Muscle of arm (tissue), 12 donors: ENCODE data around the gene RNF138. TPM values are rescaled to one million over a fixed set of nuclear protein-coding genes. Genes with fewer than 3 reads are reported as not detected.
"Not testable (repeated sequence)": the region's sequence is repeated elsewhere in the genome, so short reads cannot be mapped to it uniquely, and the experiment has no call there.

ENCODE experiments used
- DNase-seq: peaks from one replicate; pipeline ENCODE4 v3.0.0-alpha.2; 2013
- polyA plus RNA-seq, 12 donors: library from polyadenylated mRNA; unstranded; fragments of 120-200 nt; gene quantifications; one replicate each; pipeline ENCODE4 v1.2.1, GENCODE V29; 2013; ENCODE audit not compliant: insufficient read length in 12 of 12

The RNF138 gene
- polyA plus RNA-seq, 12 donors = 22.4 to 47.9 (median 30.4) TPM; not detected in 1

DNA sequence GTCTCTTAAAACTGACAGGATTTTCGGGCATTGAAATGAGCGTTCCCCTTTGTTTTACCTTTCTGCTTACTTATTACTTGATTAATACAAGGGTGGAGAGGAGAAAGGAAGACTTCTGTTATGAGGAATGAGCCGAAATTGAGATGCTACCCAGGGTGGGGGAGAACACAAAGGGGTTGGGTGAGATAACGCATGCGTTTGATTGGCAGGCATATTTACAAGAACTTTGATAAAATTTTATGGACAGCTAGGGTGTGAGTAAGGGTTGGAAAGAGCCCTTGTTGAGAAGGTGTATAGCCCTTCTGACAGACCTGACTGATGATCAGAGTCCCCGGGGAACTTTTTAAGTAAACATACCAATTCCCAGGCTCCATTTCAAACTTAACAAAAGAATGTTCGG, 1.8 kb downstream of the RNF138 start:
- no peak for DNase-seq

DNA sequence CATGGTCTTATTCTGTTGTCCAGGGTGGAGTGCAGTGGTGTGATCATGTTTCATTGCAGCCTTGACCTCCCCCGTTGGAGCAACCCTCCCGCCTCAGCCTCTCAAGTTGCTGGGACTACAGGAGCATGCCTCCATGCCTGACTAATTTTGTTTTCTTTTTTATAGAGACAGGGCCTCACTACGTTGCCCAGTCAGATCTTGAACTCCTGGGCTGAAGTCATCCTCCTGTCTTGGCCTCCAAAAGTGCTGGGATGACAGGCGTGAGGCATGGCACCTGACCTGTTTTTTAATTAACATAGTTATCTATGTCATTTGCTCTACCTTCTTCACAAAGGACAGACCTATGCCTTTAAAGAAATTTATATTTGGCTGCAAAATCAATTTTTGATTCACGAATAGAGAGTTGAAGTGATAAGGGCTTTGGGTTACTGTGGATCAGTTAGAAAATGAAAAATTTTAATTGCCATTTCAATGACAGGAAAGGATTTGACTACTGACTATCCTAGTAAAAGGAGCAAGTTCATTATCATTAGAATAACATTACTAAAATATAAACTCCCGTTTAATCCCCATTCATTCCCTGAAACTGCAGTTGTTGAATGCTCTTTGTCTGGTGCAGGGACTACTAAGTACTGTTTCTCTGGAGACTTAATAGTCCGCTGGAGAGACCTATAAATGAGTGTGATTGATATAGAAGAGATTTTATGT, 3.7 kb downstream of the RNF138 start:
- no peak for DNase-seq

DNA sequence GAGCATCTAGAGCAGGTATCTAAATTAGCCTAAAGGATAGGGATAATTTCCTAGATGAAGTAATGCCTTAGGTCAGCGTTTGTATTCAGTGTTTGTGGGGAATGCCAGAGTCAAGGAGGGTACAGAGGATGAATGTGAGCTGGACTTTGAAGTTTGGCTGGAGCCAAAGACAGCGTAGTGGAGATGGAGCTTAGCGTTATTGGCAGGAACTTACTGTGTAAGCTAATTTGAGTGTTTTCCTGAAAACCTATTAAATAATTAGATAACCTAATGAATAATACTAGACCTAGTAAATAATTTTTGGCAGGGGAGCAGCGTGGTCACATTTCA, 4.2 kb downstream of the RNF138 start:
- DNase-seq = no peak

- DNase-seq = no peak
Observed at GRCh38 chr18:32096946-32097345, 5.3 kb downstream of the RNF138 start.

DNA sequence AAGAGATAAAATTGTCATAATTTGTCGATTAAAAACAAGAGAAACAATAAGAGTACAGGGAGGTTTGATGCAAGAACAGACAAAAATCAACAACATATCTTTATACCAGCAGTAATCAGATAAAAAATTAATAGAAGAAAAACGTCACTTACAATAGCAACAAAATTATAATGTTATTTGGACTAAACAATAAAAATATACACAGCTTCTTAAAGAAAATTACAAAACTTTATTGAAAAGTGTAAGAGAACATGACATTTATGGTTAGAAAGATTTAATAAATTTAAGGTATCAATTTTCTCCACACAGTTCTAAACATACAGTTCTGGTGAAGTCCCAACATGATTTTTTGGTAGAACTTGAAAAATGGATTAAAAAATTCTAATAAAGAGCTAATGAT, 12.8 kb downstream of the RNF138 start:
- DNase-seq = no peak

DNA sequence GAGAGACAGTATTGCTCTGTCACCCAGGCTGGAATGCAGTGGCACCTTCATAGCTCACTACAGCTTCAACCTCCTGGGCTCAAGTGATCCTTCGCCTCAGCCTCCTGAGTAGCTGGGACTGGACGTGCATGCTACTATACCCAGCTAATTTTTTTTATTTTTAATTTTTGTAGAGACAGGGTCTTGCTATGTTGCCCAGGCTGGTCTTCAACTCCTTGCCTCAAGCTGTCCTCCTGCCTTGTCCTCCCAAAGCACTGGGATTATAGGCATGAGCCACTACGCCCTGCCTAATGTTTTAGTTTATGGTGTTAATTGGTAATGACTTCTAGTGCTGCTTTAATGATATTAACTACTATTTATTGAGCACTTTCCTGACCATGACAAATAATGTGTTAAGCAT, 18.3 kb downstream of the RNF138 start:
- no peak for DNase-seq

- DNase-seq = no peak
Observed at GRCh38 chr18:32111706-32112105, 20.0 kb downstream of the RNF138 start.

- DNase-seq = no peak
Observed at GRCh38 chr18:32112826-32113225, 21.2 kb downstream of the RNF138 start.

DNA sequence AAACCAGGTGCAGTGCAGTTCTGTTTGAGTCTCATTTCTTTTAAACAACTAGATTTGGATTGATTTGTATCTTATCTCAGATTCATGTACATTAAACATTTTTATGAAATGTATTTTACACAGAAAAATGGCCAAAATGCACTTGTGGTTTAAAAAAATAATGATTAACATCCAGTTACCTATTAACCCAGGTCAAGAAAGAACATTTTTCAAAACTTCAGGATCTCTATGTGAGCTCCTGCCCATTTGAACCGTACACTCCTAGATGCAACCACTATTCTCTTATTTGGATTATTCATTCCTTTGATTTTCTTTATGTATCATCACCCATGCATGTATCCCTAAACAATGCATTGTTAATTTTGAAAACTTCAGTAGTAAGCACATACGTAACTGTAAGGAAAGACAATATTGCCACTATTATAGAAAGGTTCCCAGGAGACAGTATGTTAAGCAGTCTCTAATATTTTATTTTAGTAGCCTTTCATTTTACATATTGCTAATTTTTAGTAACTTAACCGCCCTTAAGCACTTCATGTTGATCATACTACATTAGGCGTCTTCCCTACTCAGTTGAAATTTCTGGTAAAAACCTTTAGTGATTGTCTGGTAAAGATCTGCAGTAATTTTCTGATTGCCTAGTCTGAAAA, 22.7 kb downstream of the RNF138 start:
- no peak for DNase-seq

DNA sequence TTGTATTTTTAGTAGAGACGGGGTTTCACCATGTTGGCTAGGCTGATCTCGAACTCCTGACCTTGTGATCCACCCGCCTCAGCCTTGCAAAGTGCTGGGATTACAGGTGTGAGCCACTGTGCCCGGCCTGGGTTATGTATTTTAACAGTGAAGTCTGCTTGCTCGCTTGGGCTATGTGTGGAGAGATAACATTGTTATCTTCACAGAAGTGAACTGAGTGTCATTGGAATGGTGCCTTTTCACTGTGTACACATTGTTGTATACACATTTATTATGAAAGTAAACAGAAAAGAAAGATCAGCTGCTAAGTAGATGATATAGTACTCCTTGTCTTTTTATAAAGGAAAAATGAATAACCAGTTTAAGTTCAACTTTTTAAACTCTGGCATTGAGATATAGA, 30.4 kb downstream of the RNF138 start:
- DNase-seq = no peak

DNA sequence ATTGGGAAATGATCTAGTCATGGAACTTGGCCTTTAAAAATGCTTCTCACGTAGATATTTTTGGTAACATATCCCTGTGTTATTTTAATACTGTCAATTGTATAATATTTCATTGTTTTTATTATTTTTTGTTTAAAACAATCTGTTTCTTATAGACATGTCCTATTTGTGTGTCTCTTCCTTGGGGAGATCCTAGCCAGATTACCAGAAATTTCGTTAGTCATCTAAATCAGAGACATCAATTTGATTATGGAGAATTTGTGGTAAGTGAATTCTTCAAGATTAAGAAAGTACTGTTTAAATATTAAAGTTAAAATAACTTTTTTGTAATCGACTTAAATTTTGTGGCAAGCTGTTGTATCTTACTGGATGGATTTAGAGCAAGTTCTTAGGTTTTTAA, 34.9 kb downstream of the RNF138 start:
- no peak for DNase-seq

- DNase-seq = no peak
Observed at GRCh38 chr18:32135625-32136024, 44.0 kb downstream of the RNF138 start.

DNA sequence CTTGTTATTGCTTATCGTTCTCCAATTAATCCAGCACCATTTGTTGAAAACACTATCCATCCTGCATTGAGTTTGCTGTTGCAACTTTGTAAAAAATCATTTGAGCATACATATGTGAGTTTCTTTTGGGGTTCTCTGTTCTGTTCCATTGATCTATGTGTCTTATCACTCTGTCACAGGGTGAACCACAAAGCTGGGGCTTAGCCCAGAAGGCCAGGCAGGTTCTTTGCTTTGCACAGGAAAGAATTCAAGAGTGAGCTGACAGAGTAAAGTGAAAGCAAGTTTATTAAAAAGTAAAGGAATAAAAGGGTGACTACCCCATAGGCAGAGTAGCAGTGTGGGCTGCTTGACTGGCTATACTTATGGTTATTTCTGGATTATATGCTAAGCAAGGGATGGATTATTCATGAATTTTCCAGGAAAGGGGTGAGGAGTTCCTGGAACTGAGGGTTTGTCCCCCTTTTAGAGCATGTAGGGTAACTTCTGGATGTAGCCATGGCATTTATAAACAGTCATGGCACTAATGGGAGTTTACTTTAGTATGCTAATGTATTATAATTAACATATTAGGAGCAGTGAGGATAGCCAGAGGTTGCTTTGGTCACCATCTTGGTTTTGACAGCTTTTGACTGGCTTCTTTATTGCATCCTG, 46.8 kb downstream of the RNF138 start:
- no peak for DNase-seq

DNA sequence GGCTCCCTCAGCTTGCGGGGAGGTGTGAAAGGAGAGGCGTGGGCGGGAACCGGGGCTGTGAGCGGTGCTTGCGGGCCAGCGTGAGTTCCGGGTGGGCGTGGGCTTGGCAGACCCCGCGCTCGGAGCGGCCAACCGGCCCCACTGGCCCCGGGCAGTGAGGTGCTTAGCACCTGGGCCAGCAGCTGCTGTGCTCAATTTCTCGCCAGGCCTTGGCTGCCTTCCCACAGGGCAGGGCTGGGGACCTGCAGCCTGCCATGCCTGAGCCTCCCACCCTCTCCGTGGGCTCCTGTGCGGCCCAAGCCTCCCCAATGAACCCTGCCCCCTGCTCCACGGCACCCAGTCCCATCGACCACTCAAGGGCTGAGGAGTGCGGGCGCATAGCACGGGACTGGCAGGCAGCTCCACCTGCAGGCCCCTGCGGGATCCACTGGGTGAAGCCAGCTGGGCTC, 48.2 kb downstream of the RNF138 start:
- DNase-seq = no peak

- no peak for DNase-seq
Observed at GRCh38 chr18:32148185-32148870, 56.7 kb downstream of the RNF138 start.

GRCh38 chr18:32152705-32153448, 61.2 kb downstream of the RNF138 start:
- no peak for DNase-seq

DNA sequence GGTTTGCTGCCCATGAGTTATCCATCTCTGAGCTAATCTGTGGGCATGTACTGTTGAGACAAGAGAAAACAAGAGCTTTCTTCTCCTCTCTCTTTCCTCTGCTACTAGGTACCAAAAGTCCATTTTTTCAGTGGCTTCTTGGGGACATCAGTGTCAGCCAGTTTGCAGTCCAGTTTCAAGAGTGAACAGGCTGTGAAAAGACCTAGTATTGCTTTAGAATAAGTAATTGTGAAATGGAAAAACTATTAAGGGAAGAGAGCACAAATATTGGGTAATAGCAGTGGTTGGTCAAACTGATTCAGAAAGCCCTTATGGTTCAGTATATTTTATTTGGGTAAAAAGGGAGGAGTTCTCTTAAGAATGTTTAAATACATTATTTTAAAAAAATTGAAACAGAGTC, 65.2 kb downstream of the RNF138 start:
- DNase-seq = no peak

DNA sequence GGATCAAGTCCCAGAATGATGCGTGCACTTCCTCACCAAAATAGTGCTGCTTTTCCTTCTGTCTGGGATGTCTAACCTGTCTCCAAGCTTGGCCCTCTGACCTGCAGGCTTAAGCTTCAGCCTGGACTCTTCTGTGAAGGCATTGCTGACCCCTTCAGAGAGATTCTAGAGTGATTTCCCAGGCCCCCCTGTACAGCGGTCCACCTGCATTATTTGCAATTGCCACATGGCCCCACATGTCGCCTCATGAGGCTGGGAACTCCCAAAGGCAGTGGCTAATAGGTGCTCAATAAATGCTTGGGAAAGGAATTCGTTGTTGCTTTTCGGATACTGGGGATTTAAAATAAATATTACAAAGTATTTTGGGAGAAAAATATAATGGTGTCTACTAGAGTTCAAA, 65.9 kb downstream of the RNF138 start:
- DNase-seq = no peak

- peak; percentile 90 for DNase-seq
Observed at GRCh38 chr18:32158108-32158624, 66.5 kb downstream of the RNF138 start.

GRCh38 chr18:32158631-32159030, 67.0 kb downstream of the RNF138 start:
- not testable (repeated sequence) for DNase-seq

DNA sequence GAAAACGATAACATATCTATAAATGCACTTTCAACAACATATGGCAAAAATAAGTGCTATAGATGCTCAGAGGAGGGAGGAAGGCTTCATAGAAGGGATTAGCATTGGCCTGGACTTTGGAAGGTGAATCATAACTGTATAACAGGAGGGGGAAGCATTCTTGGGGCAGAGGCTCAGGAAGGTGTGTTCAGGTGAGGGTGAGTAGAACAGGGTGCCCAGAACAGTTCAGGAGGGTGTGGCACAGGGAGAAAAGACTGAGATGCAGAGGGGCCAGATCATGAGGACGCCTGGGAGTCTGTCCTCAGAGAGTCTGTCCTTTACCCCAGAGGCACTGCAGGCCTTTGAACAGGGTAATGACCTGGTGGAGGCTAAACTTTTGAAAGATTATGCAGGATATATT, 68.9 kb downstream of the RNF138 start:
- DNase-seq = no peak
